HEK293 (cell line): ENCODE data around the gene CEP83.

Experiments
- MYNN ChIP-seq: fragments of 450-650 bp; formaldehyde crosslinking; IDR thresholded peaks from 2 replicates; pipeline ENCODE4 v1.5.1; 2016; ENCODE audit warnings: missing biosample characterization, missing genetic modification characterization, borderline replicate concordance
- TF ChIP-seq, protein P1 (sequence below): fragments of 450-650 bp; formaldehyde crosslinking; IDR thresholded peaks from 2 replicates; pipeline ENCODE4 v1.5.1; 2016; ENCODE audit warnings: missing biosample characterization, missing genetic modification characterization

DNA sequence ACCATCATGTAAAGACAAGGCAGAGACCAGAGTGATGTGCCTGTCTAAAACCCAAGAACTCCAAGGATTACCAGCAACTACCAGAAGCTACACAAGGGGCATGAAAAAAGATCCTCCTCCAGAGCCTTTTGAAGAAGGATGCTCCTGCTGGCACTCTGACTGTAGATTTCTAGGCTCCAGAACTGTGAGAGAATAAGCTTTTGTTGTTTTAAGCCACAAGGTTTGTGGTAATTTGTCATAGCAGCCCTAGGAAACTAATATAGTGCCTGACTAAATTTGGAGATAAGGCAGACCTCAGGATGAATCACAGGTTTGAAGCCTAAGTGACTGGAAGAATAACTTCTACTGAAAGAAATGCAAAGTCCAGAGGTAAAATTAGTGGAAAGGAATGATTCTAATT lies 132.9 kb downstream of the CEP83 start:
- TF ChIP-seq MYNN (tag by site-specific recombination) = no peak
- TF ChIP-seq, protein P1, sequence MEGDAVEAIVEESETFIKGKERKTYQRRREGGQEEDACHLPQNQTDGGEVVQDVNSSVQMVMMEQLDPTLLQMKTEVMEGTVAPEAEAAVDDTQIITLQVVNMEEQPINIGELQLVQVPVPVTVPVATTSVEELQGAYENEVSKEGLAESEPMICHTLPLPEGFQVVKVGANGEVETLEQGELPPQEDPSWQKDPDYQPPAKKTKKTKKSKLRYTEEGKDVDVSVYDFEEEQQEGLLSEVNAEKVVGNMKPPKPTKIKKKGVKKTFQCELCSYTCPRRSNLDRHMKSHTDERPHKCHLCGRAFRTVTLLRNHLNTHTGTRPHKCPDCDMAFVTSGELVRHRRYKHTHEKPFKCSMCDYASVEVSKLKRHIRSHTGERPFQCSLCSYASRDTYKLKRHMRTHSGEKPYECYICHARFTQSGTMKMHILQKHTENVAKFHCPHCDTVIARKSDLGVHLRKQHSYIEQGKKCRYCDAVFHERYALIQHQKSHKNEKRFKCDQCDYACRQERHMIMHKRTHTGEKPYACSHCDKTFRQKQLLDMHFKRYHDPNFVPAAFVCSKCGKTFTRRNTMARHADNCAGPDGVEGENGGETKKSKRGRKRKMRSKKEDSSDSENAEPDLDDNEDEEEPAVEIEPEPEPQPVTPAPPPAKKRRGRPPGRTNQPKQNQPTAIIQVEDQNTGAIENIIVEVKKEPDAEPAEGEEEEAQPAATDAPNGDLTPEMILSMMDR (tag by site-specific recombination) = no peak
